ENCODE results near the gene CROCC.

CROCC gene

GRCh38 chr1:16986560-16986959, 64.8 kb downstream of the CROCC start:
- no peak for DNase-seq (ENCODE audit: low spot score)

- DNase-seq (ENCODE audit: low spot score) = no peak
Observed at GRCh38 chr1:16986962-16987361, 65.2 kb downstream of the CROCC start.

GRCh38 chr1:16988210-16988609, 66.5 kb downstream of the CROCC start:
- no peak for DNase-seq (ENCODE audit: low spot score)

- DNase-seq (ENCODE audit: low spot score) = no peak
Observed at GRCh38 chr1:16989676-16990391, 68.1 kb downstream of the CROCC start.

- DNase-seq (ENCODE audit: low spot score) = no peak
Observed at GRCh38 chr1:16991571-16991970, 69.8 kb downstream of the CROCC start.

- no peak for DNase-seq (ENCODE audit: low spot score)
Observed at GRCh38 chr1:16992102-16992501, 70.4 kb downstream of the CROCC start.

- DNase-seq (ENCODE audit: low spot score) = no peak
Observed at GRCh38 chr1:16992675-16993074, 70.9 kb downstream of the CROCC start.

- no peak for DNase-seq (ENCODE audit: low spot score)
Observed at GRCh38 chr1:16993521-16994038, 71.8 kb downstream of the CROCC start.

- DNase-seq (ENCODE audit: low spot score) = no peak
Observed at GRCh38 chr1:16996845-16997244, 75.1 kb downstream of the CROCC start.

- DNase-seq (ENCODE audit: low spot score) = no peak
Observed at GRCh38 chr1:16998589-16998988, 76.9 kb downstream of the CROCC start.

GRCh38 chr1:16999863-17000262, 78.1 kb downstream of the CROCC start:
- no peak for DNase-seq (ENCODE audit: low spot score)

- no peak for DNase-seq (ENCODE audit: low spot score)
Observed at GRCh38 chr1:17001760-17002523, 80.2 kb downstream of the CROCC start.

- no peak for DNase-seq (ENCODE audit: low spot score)
Observed at GRCh38 chr1:17002524-17002902, 80.8 kb downstream of the CROCC start.

GRCh38 chr1:17004466-17005364, 83.0 kb downstream of the CROCC start:
- DNase-seq (ENCODE audit: low spot score) = no peak

GRCh38 chr1:17005365-17005740, 83.6 kb downstream of the CROCC start:
- DNase-seq (ENCODE audit: low spot score) = no peak

- DNase-seq (ENCODE audit: low spot score) = no peak
Observed at GRCh38 chr1:17007121-17007520, 85.4 kb downstream of the CROCC start.

GRCh38 chr1:17008208-17008855, 86.6 kb downstream of the CROCC start:
- DNase-seq (ENCODE audit: low spot score) = no peak

- DNase-seq (ENCODE audit: low spot score) = no peak
Observed at GRCh38 chr1:17009706-17010105, 88.0 kb downstream of the CROCC start.

- no peak for DNase-seq (ENCODE audit: low spot score)
Observed at GRCh38 chr1:17011092-17011438, 89.3 kb downstream of the CROCC start.

- DNase-seq (ENCODE audit: low spot score) = peak; percentile 37
Observed at GRCh38 chr1:17011439-17012307, 89.9 kb downstream of the CROCC start, which contains the start of gene ATP13A2. TSS of gene ATP13A2 (minus strand) at chr1:17011928. CDS start at chr1:17011738, 190 bp downstream.

All from hematopoietic multipotent progenitor cell treated with erythropoietin and hydrocortisone succinate and interleukin-3 and kit ligand, for 17 days (in vitro differentiated cells).